Suprapubic skin (tissue), 3 donors: ENCODE measurements around the gene CTH.

Source experiments
- CTCF ChIP-seq, 2 donors: fragments of 200-600 bp in 1 of 2; fragments of 450-650 bp in 1 of 2; sonication (generic) in 1 of 2; IDR thresholded peaks; one replicate each; pipeline ENCODE4 v1.5.1; 2016 to 2019; ENCODE audit warnings: antibody characterized with exemption in 2 of 2, mild to moderate bottlenecking in 1 of 2, moderate library complexity in 1 of 2
- POLR2AphosphoS5 ChIP-seq, 3 donors: sonication (generic); formaldehyde crosslinking; IDR thresholded peaks; one replicate each; pipeline ENCODE4 v1.6.1; 2017; ENCODE audit warnings: antibody characterized with exemption in 3 of 3

GRCh38 chr1:70396607-70397006 is 14.5 kb upstream of the CTH start:
- no peak for TF ChIP-seq CTCF (IDR thresholded peaks at IDR 0.05)
- TF ChIP-seq POLR2AphosphoS5 (IDR thresholded peaks at IDR 0.05) = no peak
